HG03439 (cell line): Measurements from ENCODE around the gene DHRSX.
"Not testable (repeated sequence)": the region's sequence is repeated elsewhere in the genome, so short reads cannot be mapped to it uniquely, and the experiment has no call there.

Source experiments
- ATAC-seq: cut with Tn5 transposase; IDR thresholded peaks from one replicate; pipeline ENCODE4 v1.9.1; 2021; ENCODE audit warnings: mild to moderate bottlenecking, moderate library complexity; ENCODE audit not compliant: unreplicated experiment

Gene DHRSX

GRCh38 chrX:2401590-2402360 lies 99.0 kb downstream of the DHRSX start:
- ATAC-seq, result no peak

- ATAC-seq, result no peak
Observed at GRCh38 chrX:2401201-2401589, 99.6 kb downstream of the DHRSX start.

GRCh38 chrX:2398064-2398656 lies 102.6 kb downstream of the DHRSX start:
- ATAC-seq, result no peak

- no peak for ATAC-seq
Observed at GRCh38 chrX:2397229-2398063, 103.3 kb downstream of the DHRSX start.

GRCh38 chrX:2395261-2395992 lies 105.3 kb downstream of the DHRSX start:
- no peak for ATAC-seq

- no peak for ATAC-seq
Observed at GRCh38 chrX:2391869-2392606, 108.7 kb downstream of the DHRSX start.

GRCh38 chrX:2390754-2391153 lies 110.0 kb downstream of the DHRSX start:
- no peak for ATAC-seq

GRCh38 chrX:2389731-2390130 lies 111.0 kb downstream of the DHRSX start:
- not testable (repeated sequence) for ATAC-seq

- ATAC-seq, result no peak
Observed at GRCh38 chrX:2389324-2389723, 111.5 kb downstream of the DHRSX start.

- ATAC-seq, result no peak
Observed at GRCh38 chrX:2388669-2389068, 112.1 kb downstream of the DHRSX start.

- ATAC-seq, result no peak
Observed at GRCh38 chrX:2387614-2388239, 113.0 kb downstream of the DHRSX start.

GRCh38 chrX:2385224-2385623 lies 115.6 kb downstream of the DHRSX start:
- ATAC-seq, result no peak

GRCh38 chrX:2384486-2384885 lies 116.3 kb downstream of the DHRSX start:
- no peak for ATAC-seq

GRCh38 chrX:2383735-2384134 lies 117.0 kb downstream of the DHRSX start:
- no peak for ATAC-seq

GRCh38 chrX:2383144-2383543 lies 117.6 kb downstream of the DHRSX start:
- ATAC-seq, result no peak

- not testable (repeated sequence) for ATAC-seq
Observed at GRCh38 chrX:2382433-2383048, 118.2 kb downstream of the DHRSX start.

GRCh38 chrX:2376166-2376565 lies 124.6 kb downstream of the DHRSX start:
- no peak for ATAC-seq

GRCh38 chrX:2374086-2374485 lies 126.7 kb downstream of the DHRSX start:
- ATAC-seq, result no peak

- no peak for ATAC-seq
Observed at GRCh38 chrX:2373615-2374014, 127.2 kb downstream of the DHRSX start.
